Measurements from ENCODE around the gene SAC3D1.

DNA sequence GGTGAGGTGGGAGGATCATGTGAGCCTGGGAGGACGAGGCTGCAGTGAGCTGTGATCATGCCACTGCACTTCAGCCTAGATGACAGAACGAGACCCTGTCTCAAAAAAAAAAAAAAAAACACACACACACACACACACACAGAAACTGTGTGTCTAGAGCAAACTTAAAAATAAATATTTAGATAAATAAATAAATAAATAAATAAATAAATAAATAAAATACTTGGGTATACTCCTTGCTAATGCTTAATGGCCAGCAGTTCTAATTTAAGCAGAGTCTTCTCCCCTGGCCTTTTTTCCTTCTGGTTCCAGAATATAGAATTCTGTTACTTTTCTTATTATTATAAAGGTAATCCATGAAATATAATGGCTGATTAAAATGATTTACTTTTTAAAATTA lies 32.1 kb upstream of the SAC3D1 start:
- TF ChIP-seq, protein P1, sequence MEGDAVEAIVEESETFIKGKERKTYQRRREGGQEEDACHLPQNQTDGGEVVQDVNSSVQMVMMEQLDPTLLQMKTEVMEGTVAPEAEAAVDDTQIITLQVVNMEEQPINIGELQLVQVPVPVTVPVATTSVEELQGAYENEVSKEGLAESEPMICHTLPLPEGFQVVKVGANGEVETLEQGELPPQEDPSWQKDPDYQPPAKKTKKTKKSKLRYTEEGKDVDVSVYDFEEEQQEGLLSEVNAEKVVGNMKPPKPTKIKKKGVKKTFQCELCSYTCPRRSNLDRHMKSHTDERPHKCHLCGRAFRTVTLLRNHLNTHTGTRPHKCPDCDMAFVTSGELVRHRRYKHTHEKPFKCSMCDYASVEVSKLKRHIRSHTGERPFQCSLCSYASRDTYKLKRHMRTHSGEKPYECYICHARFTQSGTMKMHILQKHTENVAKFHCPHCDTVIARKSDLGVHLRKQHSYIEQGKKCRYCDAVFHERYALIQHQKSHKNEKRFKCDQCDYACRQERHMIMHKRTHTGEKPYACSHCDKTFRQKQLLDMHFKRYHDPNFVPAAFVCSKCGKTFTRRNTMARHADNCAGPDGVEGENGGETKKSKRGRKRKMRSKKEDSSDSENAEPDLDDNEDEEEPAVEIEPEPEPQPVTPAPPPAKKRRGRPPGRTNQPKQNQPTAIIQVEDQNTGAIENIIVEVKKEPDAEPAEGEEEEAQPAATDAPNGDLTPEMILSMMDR (IDR thresholded peaks at IDR 0.05), result no peak
- no peak for TF ChIP-seq POLR2A (IDR thresholded peaks at IDR 0.05)

Measured in Peyer's patch (tissue), 4 donors.